Esophagus muscularis mucosa (tissue), 4 donors: ENCODE data around the gene NF2. TPM values are rescaled to one million over a fixed set of nuclear protein-coding genes. Genes with fewer than 3 reads are reported as not detected.
A peak's percentile ranks its signal among the peaks of the same experiment; 100 is the strongest.

Source experiments
- DNase-seq: peaks from one replicate; pipeline ENCODE4 v3.0.0-alpha.2; 2017; ENCODE audit errors: extremely low spot score
- H3K27ac ChIP-seq, 4 donors: fragments of 200-600 bp; sonication (generic); replicated peaks in 1 of 4; 1 replicate in 3 of 4; 2 replicates in 1 of 4; pipeline ENCODE4 v1.5.1; 2016 to 2019; ENCODE audit warnings: mild to moderate bottlenecking in 1 of 4
- H3K27me3 ChIP-seq, 4 donors: fragments of 200-600 bp; sonication (generic); one replicate each; pipeline versions ENCODE4 v1.5.1 to v1.6.0; 2016 to 2019
- H3K36me3 ChIP-seq, 4 donors: fragments of 200-600 bp; sonication (generic); one replicate each; pipeline ENCODE4 v1.5.1; 2016 to 2019
- H3K4me1 ChIP-seq, 4 donors: fragments of 200-600 bp; sonication (generic); one replicate each; pipeline ENCODE4 v1.5.1; 2016 to 2019
- H3K4me3 ChIP-seq, 4 donors: fragments of 200-600 bp; sonication (generic); 1 replicate in 2 of 4; 2 replicates in 2 of 4; pipeline ENCODE4 v1.5.1; 2016 to 2019; ENCODE audit warnings: mild to moderate bottlenecking in 4 of 4, moderate library complexity in 1 of 4
- H3K9me3 ChIP-seq, 4 donors: fragments of 200-600 bp; sonication (generic); 1 replicate in 3 of 4; 2 replicates in 1 of 4; pipeline ENCODE4 v1.5.1; 2016 to 2019
- CTCF ChIP-seq, 3 experiments: fragments of 200-600 bp in 2 of 3; fragments of 450-650 bp in 1 of 3; sonication (generic) in 2 of 3; IDR thresholded peaks; one replicate each; pipeline ENCODE4 v1.5.1; 2017 to 2019; ENCODE audit warnings: antibody characterized with exemption in 3 of 3, mild to moderate bottlenecking in 2 of 3, moderate library complexity in 1 of 3
- EP300 ChIP-seq: sonication (generic); formaldehyde crosslinking; IDR thresholded peaks from one replicate; pipeline ENCODE4 v1.6.1; 2017; ENCODE audit warnings: antibody characterized with exemption
- POLR2A ChIP-seq: fragments of 450-650 bp; IDR thresholded peaks from one replicate; pipeline ENCODE4 v1.6.1; 2017; ENCODE audit warnings: antibody characterized with exemption, moderate library complexity, mild to moderate bottlenecking, low read depth
- POLR2AphosphoS5 ChIP-seq, 2 donors: sonication (generic); formaldehyde crosslinking; IDR thresholded peaks; one replicate each; pipeline ENCODE4 v1.6.1; 2017; ENCODE audit warnings: antibody characterized with exemption in 2 of 2
- WGBS: methylation state at CpG from one replicate; pipeline ENCODE4 v1.1.5; 2018; 5-methylcytosine and 5-hydroxymethylcytosine counted together
- intact Hi-C: fragments of 100-400 bp; cut with DNase I; formaldehyde crosslinking; loops from one replicate; pipeline ENCODE4 v1.15.1; 2023
- total RNA-seq, 4 donors: library from RNA; depleted of rRNA; stranded (reverse); fragments of >200 nt; gene quantifications; one replicate each; pipeline versions ENCODE4 v1.1.0 to v1.2.1, GENCODE V29; 2016

Gene NF2
- total RNA-seq, 4 donors from 2014 or later, result 34.5 to 47.3 (median 42.0) TPM

GRCh38 chr22:29570912-29571549 is 32.4 kb upstream of the NF2 start:
- no peaks in the 10 kb centered on the region for H3K4me1 ChIP-seq
- no peaks in the 10 kb centered on the region for H3K27me3 ChIP-seq
- peaks cover 11 to 51% (median 26%) of the 10 kb centered on the region in 4 donors for H3K36me3 ChIP-seq
- 90% methylated on average over 2 of the region's 2 CpGs for WGBS
- no peak for DNase-seq
- intact Hi-C loops, result no loop called here
- TF ChIP-seq POLR2A (no peak), POLR2AphosphoS5 (IDR thresholded peaks at IDR 0.05) (no peak), CTCF (IDR thresholded peaks at IDR 0.05) (no peak), EP300 (no peak)
- H3K9me3 ChIP-seq, result no peaks in the 10 kb centered on the region
- H3K4me3 ChIP-seq, result no peak overlapping the region
- no peak overlapping the region for H3K27ac ChIP-seq

GRCh38 chr22:29574762-29575450 is 28.5 kb upstream of the NF2 start:
- Histone ChIP-seq H3K27ac (no peak overlapping the region), H3K4me3 (no peak overlapping the region), H3K27me3 (no peaks in the 10 kb centered on the region), H3K9me3 (no peaks in the 10 kb centered on the region), H3K4me1 (peaks cover 0 to 2% (median 0%) of the 10 kb centered on the region in 4 donors), H3K36me3 (peaks cover 0 to 13% (median 5%) of the 10 kb centered on the region in 4 donors)
- no peak for DNase-seq
- no peak for TF ChIP-seq CTCF (IDR thresholded peaks at IDR 0.05)
- TF ChIP-seq POLR2A, result no peak
- TF ChIP-seq POLR2AphosphoS5 (IDR thresholded peaks at IDR 0.05), result no peak
- WGBS, result 83% methylated on average over 7 of the region's 7 CpGs
- intact Hi-C loops, result no loop called here

- WGBS, result 85% methylated on average over 10 of the region's 10 CpGs
- Histone ChIP-seq H3K4me3 (no peak overlapping the region), H3K27ac (no peak overlapping the region), H3K9me3 (no peaks in the 10 kb centered on the region), H3K36me3 (no peaks in the 10 kb centered on the region), H3K4me1 (peaks cover 6 to 19% (median 13%) of the 10 kb centered on the region in 4 donors), H3K27me3 (no peaks in the 10 kb centered on the region)
- TF ChIP-seq POLR2A, result no peak
- TF ChIP-seq POLR2AphosphoS5 (IDR thresholded peaks at IDR 0.05), result no peak
- TF ChIP-seq CTCF (IDR thresholded peaks at IDR 0.05), result no peak
- TF ChIP-seq EP300, result no peak
- DNase-seq, result no peak
- intact Hi-C loops, result no loop called here
These were observed 24.8 kb upstream of the NF2 start for GRCh38 chr22:29578462-29579200.

GRCh38 chr22:29580200-29580810 is 23.1 kb upstream of the NF2 start:
- H3K36me3 ChIP-seq, result no peaks in the 10 kb centered on the region
- no peak for DNase-seq
- H3K9me3 ChIP-seq, result no peaks in the 10 kb centered on the region
- no peaks in the 10 kb centered on the region for H3K27me3 ChIP-seq
- WGBS, result 34% methylated on average over 8 of the region's 8 CpGs
- TF ChIP-seq EP300, result no peak
- TF ChIP-seq CTCF (IDR thresholded peaks at IDR 0.05), result no peak
- intact Hi-C loops, result no loop called here
- peak overlapping the region; percentile 72 to 88 (median 76) for H3K4me3 ChIP-seq
- H3K4me1 ChIP-seq, result peaks cover 6 to 19% (median 13%) of the 10 kb centered on the region in 4 donors
- peak overlapping the region; percentile 60 to 74 (median 68) for H3K27ac ChIP-seq
